ENCODE measurements around the gene NOPCHAP1. TPM values are rescaled to one million over a fixed set of nuclear protein-coding genes. Genes with fewer than 3 reads are reported as not detected.

NOPCHAP1 gene
- total RNA-seq, 6 donors from 2014 or later = 2.1 to 13.0 (median 7.6) TPM

GRCh38 chr12:104969343-104969742 lies 16.8 kb upstream of the NOPCHAP1 start:
- Histone ChIP-seq H3K27me3 (no peaks in the 10 kb centered on the region), H3K4me1 (no peaks in the 10 kb centered on the region), H3K9me3 (no peaks in the 10 kb centered on the region), H3K36me3 (no peaks in the 10 kb centered on the region), H3K4me3 (no peak overlapping the region), H3K27ac (no peak overlapping the region)
- DNase-seq (no peak), ATAC-seq (ENCODE audit: low FRiP score in 2 of 2) (no peak)
- 72 to 73% methylated on average over 3 of the region's 3 CpGs for WGBS, 2 donors
- no peak for TF ChIP-seq POLR2A (IDR thresholded peaks at IDR 0.05)

DNA sequence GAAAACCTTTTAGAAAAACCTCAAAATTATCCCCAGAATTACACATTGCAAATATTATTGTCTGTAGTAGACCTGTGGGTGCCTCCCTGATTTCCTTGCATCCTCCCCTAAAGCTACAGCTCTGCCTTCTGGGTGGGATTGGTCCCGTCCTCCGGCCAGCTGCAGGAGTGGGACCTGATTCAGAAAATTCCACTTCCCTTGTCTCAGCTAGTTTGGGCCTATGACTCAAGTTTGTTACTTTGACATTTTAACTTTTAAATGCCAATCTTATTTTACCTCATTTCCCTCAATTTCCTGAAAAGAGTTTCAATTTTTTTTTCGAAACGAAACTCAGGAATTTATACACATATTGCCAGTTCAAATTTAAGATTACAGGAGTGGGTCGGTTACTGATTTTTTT lies 14.8 kb upstream of the NOPCHAP1 start:
- no peaks in the 10 kb centered on the region for H3K27me3 ChIP-seq
- H3K4me3 ChIP-seq = no peak overlapping the region
- no peak for ATAC-seq (ENCODE audit: low FRiP score in 2 of 2)
- WGBS, 2 donors = 80 to 82% methylated on average over 5 of the region's 5 CpGs
- DNase-seq = no peak
- no peaks in the 10 kb centered on the region for H3K36me3 ChIP-seq
- no peaks in the 10 kb centered on the region for H3K4me1 ChIP-seq
- TF ChIP-seq CTCF (IDR thresholded peaks at IDR 0.05) (no peak), POLR2AphosphoS5 (IDR thresholded peaks at IDR 0.05) (no peak), EP300 (IDR thresholded peaks at IDR 0.05) (no peak), POLR2A (IDR thresholded peaks at IDR 0.05) (no peak)
- H3K9me3 ChIP-seq = no peaks in the 10 kb centered on the region
- no peak overlapping the region for H3K27ac ChIP-seq

- Histone ChIP-seq H3K27ac (no peak overlapping the region), H3K4me1 (no peaks in the 10 kb centered on the region), H3K4me3 (no peak overlapping the region), H3K9me3 (no peaks in the 10 kb centered on the region), H3K27me3 (no peaks in the 10 kb centered on the region), H3K36me3 (no peaks in the 10 kb centered on the region)
- no peak for ATAC-seq (ENCODE audit: low FRiP score in 2 of 2)
- DNase-seq = no peak
- 89 to 93% methylated on average over 5 of the region's 5 CpGs for WGBS, 2 donors
- no peak for TF ChIP-seq POLR2AphosphoS5 (IDR thresholded peaks at IDR 0.05)
- no peak for TF ChIP-seq POLR2A (IDR thresholded peaks at IDR 0.05)
- TF ChIP-seq EP300 (IDR thresholded peaks at IDR 0.05) = no peak
- TF ChIP-seq CTCF (IDR thresholded peaks at IDR 0.05) = no peak
Measured at GRCh38 chr12:104973250-104973649, 12.9 kb upstream of the NOPCHAP1 start.

- TF ChIP-seq POLR2AphosphoS5 (IDR thresholded peaks at IDR 0.05) (no peak), CTCF (IDR thresholded peaks at IDR 0.05) (no peak), POLR2A (IDR thresholded peaks at IDR 0.05) (no peak), EP300 (IDR thresholded peaks at IDR 0.05) (no peak)
- 60 to 66% methylated on average over 7 of the region's 7 CpGs for WGBS, 2 donors
- H3K27ac ChIP-seq = no peak overlapping the region
- H3K27me3 ChIP-seq = no peaks in the 10 kb centered on the region
- no peak overlapping the region for H3K4me3 ChIP-seq
- H3K36me3 ChIP-seq = no peaks in the 10 kb centered on the region
- ATAC-seq (ENCODE audit: low FRiP score in 2 of 2) (peak in 1 of 2 donors; percentile 88), DNase-seq (peak in 1 of 2 donors; percentile 46)
- H3K4me1 ChIP-seq = no peaks in the 10 kb centered on the region
- no peaks in the 10 kb centered on the region for H3K9me3 ChIP-seq
Measured at GRCh38 chr12:104974626-104975290, 11.4 kb upstream of the NOPCHAP1 start.

DNA sequence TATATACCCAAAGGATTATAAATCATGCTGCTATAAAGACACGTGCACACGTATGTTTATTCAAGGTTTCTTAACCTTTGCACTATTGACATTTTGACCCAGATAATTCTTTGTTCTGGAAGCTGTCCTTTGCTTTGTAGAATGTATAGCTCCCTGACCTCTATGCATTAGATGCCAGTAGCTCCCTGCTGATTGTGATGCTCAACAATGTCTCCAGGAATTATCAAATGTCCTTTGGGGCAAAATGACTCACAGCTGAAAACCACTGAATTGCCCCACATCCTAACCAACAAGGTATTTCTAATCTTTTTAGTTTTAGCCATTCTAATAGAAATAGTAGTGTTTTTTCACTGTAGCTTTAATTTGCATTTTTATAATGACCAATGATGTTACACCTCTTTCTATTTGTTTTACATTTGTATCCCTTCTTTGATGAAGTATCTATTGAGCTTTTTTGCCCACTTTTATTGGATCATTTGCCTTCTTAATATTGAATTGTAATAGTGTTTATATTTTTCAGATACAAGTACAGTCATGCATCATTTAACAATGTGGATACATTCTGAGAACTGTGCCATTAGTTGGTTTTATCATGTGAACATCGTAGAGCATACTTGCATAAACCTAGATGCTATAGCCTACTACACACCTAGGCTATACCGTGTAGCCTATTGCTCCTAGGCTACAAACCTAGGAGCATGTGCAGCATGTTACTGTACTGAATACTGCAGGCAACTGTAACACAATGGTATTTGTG lies 10.4 kb upstream of the NOPCHAP1 start:
- no peaks in the 10 kb centered on the region for H3K27me3 ChIP-seq
- ATAC-seq (ENCODE audit: low FRiP score in 2 of 2) (no peak), DNase-seq (no peak)
- no peaks in the 10 kb centered on the region for H3K9me3 ChIP-seq
- no peak overlapping the region for H3K27ac ChIP-seq
- H3K4me1 ChIP-seq = no peaks in the 10 kb centered on the region
- TF ChIP-seq POLR2A (IDR thresholded peaks at IDR 0.05) = no peak
- no peak for TF ChIP-seq POLR2AphosphoS5 (IDR thresholded peaks at IDR 0.05)
- TF ChIP-seq CTCF (IDR thresholded peaks at IDR 0.05) = no peak
- TF ChIP-seq EP300 (IDR thresholded peaks at IDR 0.05) = no peak
- no peak overlapping the region for H3K4me3 ChIP-seq
- H3K36me3 ChIP-seq = no peaks in the 10 kb centered on the region
- 67 to 68% methylated on average over 4 of the region's 4 CpGs for WGBS, 2 donors

Data from upper lobe of left lung (tissue), 6 donors.